HEK293T (cell line): ENCODE data around the gene DNAJC4.

Experiments
- ARNT ChIP-seq: fragments of 450-650 bp; IDR thresholded peaks from 2 replicates; pipeline ENCODE4 v1.6.1; 2017; ENCODE audit warnings: mild to moderate bottlenecking
- BHLHE40 ChIP-seq: fragments of 450-650 bp; IDR thresholded peaks from 2 replicates; pipeline ENCODE4 v1.6.1; 2016; ENCODE audit warnings: mild to moderate bottlenecking, moderate library complexity, borderline replicate concordance
- ELF4 ChIP-seq: fragments of 450-650 bp; IDR thresholded peaks from 2 replicates; pipeline ENCODE4 v1.6.1; 2017; ENCODE audit warnings: antibody characterized with exemption
- FOXA1 ChIP-seq: fragments of 450-650 bp; IDR thresholded peaks from 2 replicates; pipeline ENCODE4 v1.6.1; 2016; ENCODE audit warnings: mild to moderate bottlenecking
- FOXK2 ChIP-seq: fragments of 450-650 bp; IDR thresholded peaks from 2 replicates; pipeline ENCODE4 v1.6.1; 2016; ENCODE audit warnings: mild to moderate bottlenecking
- HDGF ChIP-seq: fragments of 450-650 bp; IDR thresholded peaks from 2 replicates; pipeline ENCODE4 v1.6.1; 2017; ENCODE audit warnings: antibody characterized with exemption, borderline replicate concordance
- L3MBTL2 ChIP-seq: fragments of 450-650 bp; conservative IDR thresholded peaks from 2 replicates; pipeline ENCODE4 v1.6.1; 2016; ENCODE audit warnings: mild to moderate bottlenecking
- SUZ12 ChIP-seq: fragments of 450-650 bp; IDR thresholded peaks from 2 replicates; pipeline ENCODE4 v1.6.1; 2016; ENCODE audit warnings: mild to moderate bottlenecking
- ZNF384 ChIP-seq: fragments of 450-650 bp; IDR thresholded peaks from 2 replicates; pipeline ENCODE4 v1.6.1; 2016

DNA sequence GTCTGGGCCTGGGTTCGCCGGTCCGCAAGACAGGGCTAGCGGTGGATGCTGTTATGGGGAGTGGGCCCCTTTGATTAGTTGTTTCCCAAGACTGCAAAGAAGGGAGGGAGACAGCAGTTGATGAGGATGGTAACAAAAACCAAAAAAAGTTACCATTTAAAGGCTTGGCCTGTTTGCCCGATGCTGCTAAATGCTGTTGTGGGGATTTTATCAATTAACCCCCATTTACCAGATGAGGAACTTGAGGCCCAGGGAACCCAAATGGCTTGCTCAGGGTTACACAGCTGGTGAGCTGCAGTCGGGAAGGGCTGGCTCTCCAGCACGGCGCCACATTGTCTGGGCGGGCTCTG, 7.7 kb upstream of the DNAJC4 start:
- TF ChIP-seq ARNT (no peak), FOXK2 (no peak), SUZ12 (no peak), ELF4 (no peak), L3MBTL2 (no peak), ZNF384 (no peak), FOXA1 (no peak), HDGF (no peak), BHLHE40 (no peak)
